Endothelial cell of umbilical vein (primary cell): ENCODE results near the gene VEPH1. TPM values are rescaled to one million over a fixed set of nuclear protein-coding genes. Genes with fewer than 3 reads are reported as not detected.

Experiments used
- BruUV-seq: library from RNA; stranded (reverse); fragments of 400-500 nt; replicated peaks from 2 replicates; lab custom pipeline; 2021; lab: Mats Ljungman, UMichigan
- CTCF ChIA-PET: fragments of 300-600, 350-600 bp; sonication (Branson Sonifier 250); formaldehyde crosslinking; loops from one replicate; lab custom pipeline; 2021; ENCODE audit warnings: antibody characterized with exemption, inconsistent platforms; lab: Charles Lee
- POLR2A ChIA-PET: fragments of 300-600, 350-600 bp; sonication (Branson Sonifier 250); formaldehyde crosslinking; loops from one replicate; lab custom pipeline; 2021; ENCODE audit warnings: antibody characterized with exemption, inconsistent platforms; lab: Charles Lee
- DNase-seq: peaks from one replicate; pipeline ENCODE4 v3.0.0-alpha.2; 2011; ENCODE audit warnings: low read depth, low spot score
- FAIRE-seq: peaks from 2 replicates; lab custom pipeline; 2011; peaks lifted over from hg19 to GRCh38; lab: Jason Lieb, UNC
- H2AFZ ChIP-seq: 2 replicates; pipeline ENCODE4 v1.6.0; 2012; ENCODE audit warnings: low read depth, low read length, control low read depth, inconsistent platforms
- H3K27ac ChIP-seq: 2 replicates; pipeline ENCODE4 v1.5.1; 2011; ENCODE audit warnings: low read depth, mild to moderate bottlenecking, control low read depth, low read length, moderate library complexity; ENCODE audit not compliant: insufficient read depth
- H3K27me3 ChIP-seq, 2 experiments: 2 replicates each; pipeline versions ENCODE4 v1.6.0 to v1.6.1; 2011; ENCODE audit warnings: low read length in 2 of 2, mixed read lengths in 1 of 2; ENCODE audit not compliant: control insufficient read depth in 2 of 2, insufficient read depth in 2 of 2
- H3K36me3 ChIP-seq, 2 experiments: 2 replicates in 1 of 2; 3 replicates in 1 of 2; pipeline ENCODE4 v1.5.1; 2011; ENCODE audit warnings: low read length in 2 of 2, mild to moderate bottlenecking in 1 of 2, moderate library complexity in 1 of 2; ENCODE audit not compliant: control insufficient read depth in 2 of 2, insufficient read depth in 2 of 2; ENCODE audit errors: extremely low read depth in 1 of 2
- H3K4me1 ChIP-seq: 3 replicates; pipeline ENCODE4 v1.5.1; 2011; ENCODE audit warnings: mild to moderate bottlenecking, low read length; ENCODE audit not compliant: control insufficient read depth, insufficient read depth; ENCODE audit errors: extremely low read depth
- H3K4me2 ChIP-seq: 2 replicates; pipeline ENCODE4 v1.6.1; 2011; ENCODE audit warnings: low read length, control low read depth, mixed read lengths; ENCODE audit not compliant: insufficient read depth
- H3K4me3 ChIP-seq, 3 experiments: fragments of 200-600 bp in 1 of 3; sonication (generic), shearing (Covaris generic) in 1 of 3; replicated peaks in 1 of 3; 2 replicates each; pipeline ENCODE4 v1.5.1; 2011 to 2016; ENCODE audit warnings: control low read depth in 3 of 3, low read length in 3 of 3, mild to moderate bottlenecking in 2 of 3, inconsistent platforms in 1 of 3, low read depth in 1 of 3, moderate library complexity in 1 of 3; ENCODE audit not compliant: insufficient read depth in 1 of 3
- H3K79me2 ChIP-seq: 2 replicates; pipeline ENCODE4 v1.6.0; 2012; ENCODE audit warnings: low read length, inconsistent platforms; ENCODE audit not compliant: control insufficient read depth, insufficient read depth
- H3K9ac ChIP-seq: replicated peaks from 2 replicates; pipeline ENCODE3; 2011; ENCODE audit warnings: low read length, control low read depth; ENCODE audit not compliant: insufficient read depth; ENCODE audit errors: extremely low read depth
- H3K9me1 ChIP-seq: replicated peaks from 3 replicates; pipeline ENCODE4 v1.6.0; 2011; ENCODE audit warnings: mild to moderate bottlenecking, low read length; ENCODE audit not compliant: control insufficient read depth, insufficient read depth; ENCODE audit errors: extremely low read depth
- H3K9me3 ChIP-seq: replicated peaks from 2 replicates; pipeline ENCODE4 v1.5.1; 2012; ENCODE audit warnings: low read length, inconsistent platforms; ENCODE audit not compliant: control insufficient read depth, insufficient read depth
- H4K20me1 ChIP-seq: replicated peaks from 2 replicates; pipeline ENCODE3; 2011; ENCODE audit warnings: mild to moderate bottlenecking, low read length; ENCODE audit not compliant: control insufficient read depth, insufficient read depth; ENCODE audit errors: extremely low read depth
- CTCF ChIP-seq, 2 donors: IDR thresholded peaks; 1 replicate in 1 of 2; 2 replicates in 1 of 2; pipeline ENCODE4 v1.5.1; 2011; ENCODE audit warnings: low read length in 2 of 2, mild to moderate bottlenecking in 2 of 2, moderate library complexity in 2 of 2, control low read depth in 1 of 2, inconsistent platforms in 1 of 2, low read depth in 1 of 2; ENCODE audit not compliant: insufficient read depth in 1 of 2; ENCODE audit errors: extremely low read depth in 1 of 2
- EZH2 ChIP-seq: IDR thresholded peaks from 2 replicates; pipeline ENCODE4 v1.6.1; 2012; ENCODE audit warnings: borderline replicate concordance, low read depth, mild to moderate bottlenecking, moderate library complexity, low read length, inconsistent platforms; ENCODE audit not compliant: severe bottlenecking
- FOS ChIP-seq: IDR thresholded peaks from 2 replicates; pipeline ENCODE4 v1.6.1; 2011; ENCODE audit warnings: mild to moderate bottlenecking, low read length, moderate library complexity, borderline replicate concordance; ENCODE audit not compliant: insufficient read depth
- GATA2 ChIP-seq: IDR thresholded peaks from 2 replicates; pipeline ENCODE4 v1.7.0; 2011; ENCODE audit warnings: low read depth, mild to moderate bottlenecking, moderate library complexity, mixed read lengths, low read length; ENCODE audit not compliant: insufficient read length, insufficient read depth
- JUN ChIP-seq: IDR thresholded peaks from 2 replicates; pipeline ENCODE4 v1.6.1; 2011; ENCODE audit warnings: borderline replicate concordance, low read depth; ENCODE audit not compliant: insufficient read length, insufficient read depth
- MAX ChIP-seq: IDR thresholded peaks from 2 replicates; pipeline ENCODE4 v1.6.1; 2011; ENCODE audit not compliant: insufficient read depth, insufficient read length
- MYC ChIP-seq: IDR thresholded peaks from one replicate; pipeline ENCODE4 v1.6.1; 2011; ENCODE audit warnings: mild to moderate bottlenecking, low read depth, low read length
- POLR2A ChIP-seq: IDR thresholded peaks from 2 replicates; pipeline ENCODE4 v1.6.1; 2012; ENCODE audit warnings: low read depth, mild to moderate bottlenecking, control low read depth, low read length
- POLR2AphosphoS5 ChIP-seq: IDR thresholded peaks from 2 replicates; pipeline ENCODE4 v1.6.1; 2012; ENCODE audit warnings: low read depth, mild to moderate bottlenecking, control low read depth, low read length, moderate library complexity; ENCODE audit not compliant: insufficient read depth
- dilution Hi-C: fragments of 300-500 bp; cut with MboI; formaldehyde crosslinking; loops from one replicate; pipeline ENCODE4 v1.15.0; 2019; ENCODE audit warnings: low sequenced_read_pairs; ENCODE audit not compliant: extremely low pct_ligation_motif_present
- intact Hi-C: fragments of 100-400 bp; cut with micrococcal nuclease; formaldehyde crosslinking; loops from one replicate; pipeline ENCODE4 v1.10.0; 2022
- polyA plus RNA-seq, 4 experiments: library from polyadenylated mRNA; depleted of rRNA in 3 of 4; stranded (reverse) in 3 of 4; unstranded in 1 of 4; fragments of >200 nt; gene quantifications; 2 replicates each; pipeline versions ENCODE4 v1.2.1 to v1.2.3, GENCODE V29; 2011 to 2012; ENCODE audit warnings: missing spikeins in 1 of 4
- total RNA-seq: library from RNA; stranded (reverse); gene quantifications from 2 replicates; pipeline ENCODE4 v1.2.3, GENCODE V29; 2021

VEPH1 gene
- total and polyA plus RNA-seq, 2 donors (not counting 3 experiments of a cell fraction or from before 2014, with no cell fraction given): 42.9 to 136 TPM

GRCh38 chr3:157541506-157542236 lies 38.5 kb upstream of the VEPH1 start:
- Histone ChIP-seq H4K20me1 (no peaks in the 10 kb centered on the region), H3K79me2 (no peaks in the 10 kb centered on the region), H3K9ac (no peak overlapping the region), H3K4me3 (no peak overlapping the region), H3K9me3 (peaks cover 2% of the 10 kb centered on the region), H2AFZ (no peak overlapping the region), H3K27ac (no peak overlapping the region), H3K27me3 (no peaks in the 10 kb centered on the region), H3K9me1 (no peaks in the 10 kb centered on the region), H3K4me2 (no peak overlapping the region), H3K36me3 (no peaks in the 10 kb centered on the region), H3K4me1 (peaks cover 4% of the 10 kb centered on the region)
- dilution Hi-C loops: no loop called here
- FAIRE-seq (no peak), DNase-seq (no peak)
- no peak for TF ChIP-seq JUN
- no peak for TF ChIP-seq CTCF (IDR thresholded peaks at IDR 0.05; ENCODE audit: extremely low read depth in 1 of 2, insufficient read depth in 1 of 2, low read depth in 1 of 2, low read length in 2 of 2)
- no peak for TF ChIP-seq EZH2
- no peak for TF ChIP-seq GATA2
- no peak for TF ChIP-seq MAX
- no peak for TF ChIP-seq MYC
- no peak for TF ChIP-seq POLR2AphosphoS5
- TF ChIP-seq POLR2A: no peak
- no peak for TF ChIP-seq FOS
- intact Hi-C loops: loop anchor here (2.0 kb wide), 1 partner anchor 31 kb away; no protein-coding TSS in a partner anchor
- ChIA-PET POLR2A (no interaction called here), CTCF (interaction anchor here (2.6 to 6.0 kb wide), 3 partner anchors 9 to 337 kb away, joined by 15 to 90 read pairs (median 45); no protein-coding TSS in a partner anchor)
- no TSS peak for BruUV-seq
